Stimulated activated naive CD8-positive, alpha-beta T cell treated with anti-CD3 and anti-CD28 coated beads, Interleukin-15, amount 100 ng/mL, for 72 hours (primary cell): ENCODE results near the gene MSL2.
"Not testable (repeated sequence)": the region's sequence is repeated elsewhere in the genome, so short reads cannot be mapped to it uniquely, and the experiment has no call there.

ENCODE experiments used
- ATAC-seq: fragments of 150-1000 bp; cut with Tn5 transposase; 2 replicates; pipeline ENCODE4 v1.10.0; 2021; ENCODE audit warnings: mild to moderate bottlenecking, moderate library complexity
- DNase-seq, 2 donors: peaks; one replicate each; pipeline ENCODE4 v3.0.0; 2021 to 2022
- H3K27ac Mint-ChIP-seq, 2 donors: one replicate each; pipeline ENCODE4 v1.8.0; 2022; ENCODE audit warnings: mild to moderate bottlenecking in 2 of 2, mixed read lengths in 2 of 2, moderate library complexity in 2 of 2
- H3K27me3 Mint-ChIP-seq: one replicate; pipeline ENCODE4 v1.8.0; 2022; ENCODE audit warnings: mixed read lengths
- H3K4me1 Mint-ChIP-seq: one replicate; pipeline ENCODE4 v1.8.0; 2022; ENCODE audit warnings: mild to moderate bottlenecking, mixed read lengths
- H3K4me3 Mint-ChIP-seq, 2 donors: one replicate each; pipeline ENCODE4 v1.8.0; 2022; ENCODE audit warnings: mild to moderate bottlenecking in 2 of 2, mixed read lengths in 2 of 2, moderate library complexity in 1 of 2
- H3K9me3 Mint-ChIP-seq, 2 donors: one replicate each; pipeline ENCODE4 v1.8.0; 2022; ENCODE audit warnings: mixed read lengths in 2 of 2

MSL2 gene

DNA sequence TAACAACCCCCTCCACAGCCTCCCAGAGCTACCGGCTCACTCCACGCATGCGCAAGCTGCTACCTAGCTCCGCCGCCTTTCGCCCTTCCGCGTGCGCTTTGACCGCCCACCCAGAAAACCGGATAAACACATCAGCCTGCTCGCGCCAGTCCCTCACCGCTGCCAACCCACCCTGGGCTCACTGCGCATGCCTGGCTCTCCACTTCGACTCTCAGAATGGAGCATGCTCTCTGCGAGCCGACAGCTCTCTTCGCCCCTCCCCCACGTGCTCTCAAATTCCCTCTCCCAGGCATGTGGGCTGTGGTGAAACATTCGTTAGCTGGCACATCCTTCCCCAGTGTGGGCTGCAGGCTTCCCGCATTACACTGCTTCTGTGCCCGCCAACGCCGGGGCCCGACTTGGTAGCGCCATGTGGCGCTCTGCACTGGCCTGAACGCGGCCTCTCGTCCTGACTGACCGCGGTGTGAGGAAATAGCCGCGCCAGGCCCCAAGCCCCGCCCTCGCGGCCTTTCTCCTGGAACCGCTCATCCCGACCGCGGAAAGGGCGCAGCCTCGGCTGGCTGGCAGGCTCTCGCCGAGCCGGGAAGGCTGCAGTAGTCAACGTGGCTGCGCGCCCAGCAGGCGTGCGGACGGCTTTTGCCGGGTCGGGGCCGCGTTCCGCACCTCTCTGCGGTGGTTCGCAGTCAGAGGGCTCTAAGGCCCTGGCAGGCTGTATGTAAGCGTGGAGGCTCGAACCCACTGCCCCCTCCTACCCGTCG lies 445 bp upstream of the MSL2 start:
- peaks cover 35% of the 10 kb centered on the region for H3K4me1 Mint-ChIP-seq
- no peaks in the 10 kb centered on the region for H3K27me3 Mint-ChIP-seq
- DNase-seq (peak; percentile 99 to 100), ATAC-seq (peak; percentile 81)
- peak overlapping the region; percentile 83 to 98 for H3K4me3 Mint-ChIP-seq
- H3K9me3 Mint-ChIP-seq: no peaks in the 10 kb centered on the region
- peak overlapping the region; percentile 97 to 100 for H3K27ac Mint-ChIP-seq

DNA sequence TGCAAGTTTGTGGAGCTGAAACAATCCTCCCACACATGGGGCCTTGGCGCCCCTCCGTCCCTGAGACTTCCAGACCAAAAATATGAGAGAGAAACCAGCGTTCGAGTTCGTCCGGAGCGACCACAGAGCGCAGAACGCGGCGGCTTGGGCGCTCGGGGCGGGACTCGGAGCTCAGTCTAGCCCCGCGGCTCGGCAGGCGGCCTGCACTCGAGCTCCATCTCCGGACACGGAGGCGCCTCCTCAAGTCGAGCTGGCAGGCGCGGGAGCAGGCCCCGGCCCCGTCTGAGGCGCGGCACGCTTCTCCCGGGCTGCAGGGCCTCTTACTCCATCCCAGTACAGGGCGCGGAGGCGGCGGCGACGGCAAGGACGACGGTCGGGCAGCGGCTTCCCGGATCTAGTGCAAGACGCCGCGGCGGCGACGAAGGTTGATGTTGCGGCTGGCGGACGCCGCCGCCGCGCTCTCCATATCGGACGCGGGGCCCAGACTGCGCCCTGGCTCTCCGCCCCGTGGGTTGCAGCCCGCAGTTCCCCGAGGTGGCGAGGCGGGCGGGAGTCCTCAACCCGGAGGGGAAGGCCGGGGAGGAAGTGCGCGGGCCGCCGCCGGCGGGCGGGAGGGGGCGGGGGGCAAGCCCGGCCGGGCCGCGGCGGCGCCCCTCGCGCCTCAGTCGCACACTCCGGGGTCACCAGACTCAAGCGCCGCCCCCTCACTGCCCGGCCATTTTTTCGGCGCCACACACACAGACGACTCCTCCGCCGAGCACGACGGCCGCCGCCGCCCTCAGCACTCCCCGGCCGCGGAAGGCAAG lies 674 bp downstream of the MSL2 start:
- ATAC-seq (peak; percentile 58), DNase-seq (peak; percentile 76 to 86)
- no peaks in the 10 kb centered on the region for H3K27me3 Mint-ChIP-seq
- peak overlapping the region; percentile 83 to 98 for H3K4me3 Mint-ChIP-seq
- no peaks in the 10 kb centered on the region for H3K9me3 Mint-ChIP-seq
- H3K4me1 Mint-ChIP-seq: peaks cover 47% of the 10 kb centered on the region
- H3K27ac Mint-ChIP-seq: peak overlapping the region; percentile 97 to 100

DNA sequence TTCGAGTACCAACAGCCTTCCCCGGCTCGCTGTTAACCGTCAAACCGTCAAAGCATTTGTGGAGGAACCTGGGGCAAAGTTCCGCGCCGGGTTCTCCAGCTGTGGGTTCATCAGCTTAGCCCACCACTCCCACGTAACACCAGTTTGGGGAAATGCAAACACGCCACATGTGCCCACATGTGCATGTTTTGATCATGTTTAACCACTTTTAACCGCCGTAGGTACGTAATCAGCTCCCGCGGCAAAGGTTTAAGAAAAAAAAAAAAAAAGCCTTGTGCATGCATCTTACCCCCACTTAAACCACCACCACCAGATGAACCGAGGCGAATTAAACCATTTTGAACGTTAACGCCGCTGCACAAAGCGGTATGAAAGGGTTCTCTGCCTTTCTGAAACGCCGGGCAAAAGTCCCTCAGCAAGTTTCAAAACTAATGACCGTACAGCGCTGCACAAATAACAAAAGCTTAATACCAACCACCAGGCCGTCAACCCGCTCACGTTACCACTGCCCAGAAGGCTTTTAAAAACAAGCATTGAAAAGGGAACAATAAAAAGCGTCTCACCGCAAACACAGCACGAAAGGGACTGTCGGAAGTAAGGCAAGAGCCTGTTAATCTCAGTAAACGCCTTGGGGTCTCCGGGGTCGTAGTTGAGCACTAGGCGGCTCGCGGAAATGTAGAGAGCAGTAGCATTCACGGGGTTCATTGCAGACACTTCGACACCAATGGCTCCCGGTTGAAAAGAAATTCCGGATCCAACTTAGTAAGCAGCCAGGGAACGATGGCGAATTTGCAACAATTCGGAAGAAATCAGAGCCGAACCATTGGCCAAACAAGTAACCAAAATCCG lies 1.5 kb downstream of the MSL2 start:
- Mint-ChIP-seq H3K27me3 (no peaks in the 10 kb centered on the region), H3K9me3 (no peaks in the 10 kb centered on the region), H3K4me3 (peak overlapping the region; percentile 83 to 98), H3K27ac (peak overlapping the region; percentile 97 to 99), H3K4me1 (peaks cover 55% of the 10 kb centered on the region)
- DNase-seq (peak; percentile 77 to 90), ATAC-seq (peak; percentile 47)

DNA sequence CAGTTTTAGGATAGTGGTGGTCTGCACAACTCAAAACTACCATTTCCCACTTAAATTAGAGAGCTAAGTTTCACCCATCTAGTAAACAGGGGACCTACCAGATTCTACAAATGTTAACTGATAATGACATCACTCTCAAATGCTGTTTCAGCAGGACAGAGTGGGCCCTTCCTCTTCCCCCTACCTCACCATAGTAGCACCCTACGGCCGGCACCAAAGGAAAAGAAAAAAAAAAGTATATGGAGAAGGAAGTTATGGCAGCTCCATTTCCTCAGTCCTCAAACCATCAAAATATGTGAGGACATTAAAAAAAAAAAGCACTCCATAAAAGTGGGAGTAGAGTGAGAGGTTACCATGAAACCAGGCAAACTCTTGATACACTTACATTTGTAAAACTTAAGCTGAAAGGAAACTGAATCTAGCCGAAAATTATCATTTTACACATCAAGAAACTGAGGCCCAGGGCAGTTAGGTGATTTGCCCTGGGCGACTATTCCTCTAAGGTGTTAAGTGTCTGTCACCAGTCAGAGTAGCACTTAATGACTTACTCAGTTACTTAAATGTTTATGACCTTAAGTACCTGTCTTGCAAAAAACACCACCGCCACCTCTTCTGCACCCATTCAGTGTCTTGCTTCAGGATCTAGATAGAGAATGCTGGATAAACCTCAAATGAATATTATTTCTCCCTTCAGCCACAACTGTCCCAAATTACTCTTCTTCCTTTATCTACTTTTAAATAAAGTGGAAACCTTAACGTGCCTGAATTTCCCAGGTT lies 2.7 kb downstream of the MSL2 start:
- ATAC-seq (no peak), DNase-seq (peak in 1 of 2 donors; percentile 14)
- Mint-ChIP-seq H3K4me1 (peaks cover 67% of the 10 kb centered on the region), H3K27me3 (no peaks in the 10 kb centered on the region), H3K9me3 (no peaks in the 10 kb centered on the region), H3K4me3 (peak overlapping the region; percentile 83 to 98), H3K27ac (peak overlapping the region; percentile 97 to 99)

DNA sequence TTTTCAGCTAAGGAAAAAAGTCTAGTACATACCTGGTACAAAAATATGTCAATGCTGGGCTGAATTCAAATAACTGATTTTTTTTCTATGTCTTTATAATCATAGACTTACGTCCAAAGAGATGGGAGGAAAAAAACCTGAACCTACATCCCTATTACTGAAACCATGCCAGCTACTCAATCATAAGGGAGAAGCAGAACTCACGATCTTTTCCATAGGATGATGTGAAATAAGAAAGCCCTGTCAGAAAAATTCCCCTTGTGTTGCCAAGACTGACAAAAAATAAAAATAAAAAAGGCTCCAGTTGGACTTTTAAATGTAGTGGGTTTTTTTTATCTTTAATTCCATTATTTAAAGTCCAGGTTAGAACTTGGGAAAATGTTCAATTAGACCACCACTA lies 3.3 kb downstream of the MSL2 start:
- H3K4me1 Mint-ChIP-seq: peaks cover 67% of the 10 kb centered on the region
- peak overlapping the region; percentile 83 to 98 for H3K4me3 Mint-ChIP-seq
- H3K9me3 Mint-ChIP-seq: no peaks in the 10 kb centered on the region
- DNase-seq (no peak), ATAC-seq (no peak)
- peak overlapping the region; percentile 42 to 99 for H3K27ac Mint-ChIP-seq
- H3K27me3 Mint-ChIP-seq: no peaks in the 10 kb centered on the region

DNA sequence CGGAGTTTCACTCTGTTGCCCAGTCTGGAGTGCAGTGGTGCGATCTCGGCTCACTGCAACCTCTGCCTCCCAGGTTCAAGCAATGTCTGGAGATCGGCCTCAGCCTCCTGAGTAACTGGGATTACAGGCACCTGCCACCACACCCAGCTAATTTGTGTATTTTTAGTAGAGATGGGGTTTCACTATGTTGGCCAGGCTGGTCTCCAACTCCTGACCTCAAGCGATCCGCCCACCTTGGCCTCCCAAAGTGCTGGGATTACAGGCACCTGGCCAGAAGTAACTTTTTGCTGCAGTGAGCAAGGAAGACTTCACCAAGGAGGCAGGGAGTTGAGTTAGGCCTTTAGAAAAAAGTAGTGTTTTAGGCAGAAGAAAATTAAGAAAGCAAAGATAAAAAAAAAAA lies 3.9 kb downstream of the MSL2 start:
- ATAC-seq, H3K27me3 Mint-ChIP-seq, H3K9me3 Mint-ChIP-seq, DNase-seq: not testable (repeated sequence)
- Mint-ChIP-seq H3K27ac (peak overlapping the region; percentile 86 to 87), H3K4me1 (peaks cover 67% of the 10 kb centered on the region), H3K4me3 (peak overlapping the region; percentile 83 to 98)

DNA sequence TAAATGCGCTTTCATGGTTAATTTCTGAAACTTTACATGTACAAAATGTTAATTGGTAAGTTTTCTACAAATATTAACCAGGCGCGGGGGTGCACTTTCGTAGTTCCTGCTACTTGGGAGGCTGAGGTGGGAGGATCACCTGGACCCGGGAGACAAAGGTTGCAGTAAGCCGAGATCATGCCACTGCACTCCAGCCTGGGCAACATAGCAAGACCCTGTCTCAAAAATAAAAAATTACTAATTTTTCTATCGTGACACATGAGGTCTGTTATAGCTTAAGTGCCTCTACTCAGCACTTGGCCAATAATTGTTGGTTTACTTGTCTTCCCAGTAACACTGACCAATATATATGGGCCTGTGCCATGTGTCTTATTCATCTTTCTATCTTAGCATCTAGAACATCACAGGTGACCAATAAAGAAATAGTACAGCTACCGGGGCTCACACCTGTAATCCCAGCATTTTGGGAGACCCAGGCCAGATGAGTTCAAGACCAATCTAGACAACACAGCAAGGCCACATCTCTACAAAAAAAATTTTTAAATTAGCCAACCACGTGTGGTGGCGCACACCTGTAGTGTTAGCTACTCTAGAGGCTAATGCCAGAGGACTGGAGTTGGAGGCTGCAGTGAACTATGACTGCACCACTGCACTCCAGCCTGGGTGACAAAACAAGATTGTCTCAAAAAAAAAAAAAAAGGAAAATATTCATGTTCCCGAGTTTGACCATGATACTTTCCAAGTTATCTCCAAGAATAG lies 6.1 kb downstream of the MSL2 start:
- ATAC-seq: no peak
- Mint-ChIP-seq H3K4me1 (peaks cover 75% of the 10 kb centered on the region), H3K27ac (peak overlapping the region in 1 of 2 donors; percentile 9), H3K27me3 (no peaks in the 10 kb centered on the region), H3K4me3 (peak overlapping the region; percentile 83 to 98), H3K9me3 (no peaks in the 10 kb centered on the region)
- no peak for DNase-seq

DNA sequence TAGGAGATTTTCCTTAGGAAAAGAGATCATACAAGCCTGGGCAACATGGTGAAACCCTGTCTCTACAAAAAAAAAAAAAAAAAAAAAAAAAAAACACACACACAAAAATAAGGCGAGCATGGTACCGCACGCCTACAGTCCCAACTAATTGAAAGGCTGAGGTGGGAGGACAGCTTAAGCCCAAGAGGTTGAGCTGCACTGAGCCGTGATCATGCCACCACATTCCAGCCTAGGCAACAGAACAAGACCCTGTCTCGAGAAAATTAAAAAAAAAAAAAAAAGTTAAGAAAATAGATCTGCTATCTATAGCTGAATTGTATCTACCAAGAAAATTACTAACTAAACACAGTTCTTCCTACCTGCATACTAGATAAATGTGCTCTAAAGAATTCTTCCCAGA lies 7.1 kb downstream of the MSL2 start:
- ATAC-seq (no peak), DNase-seq (no peak)
- H3K27ac Mint-ChIP-seq: peak overlapping the region in 1 of 2 donors; percentile 60
- no peaks in the 10 kb centered on the region for H3K27me3 Mint-ChIP-seq
- H3K4me1 Mint-ChIP-seq: peaks cover 85% of the 10 kb centered on the region
- no peaks in the 10 kb centered on the region for H3K9me3 Mint-ChIP-seq
- H3K4me3 Mint-ChIP-seq: peak overlapping the region; percentile 33 to 72

DNA sequence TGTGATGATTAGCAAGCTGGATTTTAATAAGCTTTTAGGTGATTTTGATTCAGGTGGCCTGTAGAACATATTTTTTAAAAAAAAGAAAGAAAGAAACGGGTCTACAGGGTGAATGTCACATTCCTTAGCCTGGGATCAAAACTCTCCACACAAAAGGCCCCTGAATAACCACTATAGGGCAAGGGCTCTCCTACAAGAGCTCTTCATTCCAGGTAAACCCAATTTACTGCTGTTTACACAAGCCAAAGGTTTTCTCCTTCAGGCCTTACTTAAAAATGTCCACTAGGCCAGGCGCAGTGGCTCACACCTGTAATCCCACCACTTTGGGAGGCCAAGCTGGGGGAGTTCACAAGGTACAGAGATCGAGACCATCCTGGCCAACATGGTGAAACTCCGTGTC lies 8.3 kb downstream of the MSL2 start:
- peak overlapping the region in 1 of 2 donors; percentile 63 for H3K4me3 Mint-ChIP-seq
- no peak for ATAC-seq
- no peak overlapping the region for H3K27ac Mint-ChIP-seq
- no peaks in the 10 kb centered on the region for H3K9me3 Mint-ChIP-seq
- no peak for DNase-seq
- H3K4me1 Mint-ChIP-seq: peaks cover 97% of the 10 kb centered on the region
- no peaks in the 10 kb centered on the region for H3K27me3 Mint-ChIP-seq

DNA sequence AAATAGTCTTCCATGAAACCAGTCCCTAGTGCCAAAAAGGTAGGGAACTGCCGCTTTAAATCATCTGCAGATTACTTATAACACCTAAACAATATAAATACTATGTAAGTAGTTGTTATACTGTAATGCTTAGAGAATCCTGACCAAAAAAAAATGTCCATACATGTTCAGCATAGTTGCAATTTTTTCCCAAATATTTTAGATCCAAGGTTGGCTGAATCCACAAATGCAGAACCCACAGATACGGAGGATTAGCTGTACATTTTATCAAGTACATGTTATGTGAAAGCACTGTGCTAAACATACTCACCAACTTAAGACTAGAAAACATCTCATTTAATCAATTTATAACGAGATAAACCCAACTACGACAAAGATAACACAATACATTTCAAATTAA lies 9.3 kb downstream of the MSL2 start:
- H3K9me3 Mint-ChIP-seq: no peaks in the 10 kb centered on the region
- H3K27me3 Mint-ChIP-seq: no peaks in the 10 kb centered on the region
- DNase-seq (no peak), ATAC-seq (no peak)
- no peak overlapping the region for H3K27ac Mint-ChIP-seq
- H3K4me3 Mint-ChIP-seq: peak overlapping the region; percentile 8 to 13
- H3K4me1 Mint-ChIP-seq: peaks cover 98% of the 10 kb centered on the region

DNA sequence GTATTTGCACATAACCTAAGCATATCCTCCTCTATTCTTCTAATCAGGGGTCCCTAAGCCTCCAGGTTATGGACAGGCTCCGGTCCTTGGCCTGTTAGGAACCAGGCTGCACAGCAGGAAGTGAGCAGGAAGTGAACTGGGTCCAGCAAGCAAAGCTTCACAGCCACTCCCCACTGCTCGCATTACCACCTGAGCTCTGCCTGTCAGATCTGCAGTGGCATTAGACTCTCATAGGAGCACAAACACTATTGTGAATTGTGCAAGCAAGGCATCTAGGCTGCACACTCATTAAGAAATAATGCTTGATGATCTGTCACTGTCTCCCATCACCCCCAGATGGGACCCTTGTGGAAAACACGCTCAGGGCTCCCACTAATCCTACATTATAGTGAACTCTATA lies 9.8 kb downstream of the MSL2 start:
- H3K27ac Mint-ChIP-seq: no peak overlapping the region
- ATAC-seq (peak; percentile 64), DNase-seq (no peak)
- H3K27me3 Mint-ChIP-seq: no peaks in the 10 kb centered on the region
- H3K4me1 Mint-ChIP-seq: peaks cover 93% of the 10 kb centered on the region
- H3K4me3 Mint-ChIP-seq: peak overlapping the region in 1 of 2 donors; percentile 67
- H3K9me3 Mint-ChIP-seq: no peaks in the 10 kb centered on the region

DNA sequence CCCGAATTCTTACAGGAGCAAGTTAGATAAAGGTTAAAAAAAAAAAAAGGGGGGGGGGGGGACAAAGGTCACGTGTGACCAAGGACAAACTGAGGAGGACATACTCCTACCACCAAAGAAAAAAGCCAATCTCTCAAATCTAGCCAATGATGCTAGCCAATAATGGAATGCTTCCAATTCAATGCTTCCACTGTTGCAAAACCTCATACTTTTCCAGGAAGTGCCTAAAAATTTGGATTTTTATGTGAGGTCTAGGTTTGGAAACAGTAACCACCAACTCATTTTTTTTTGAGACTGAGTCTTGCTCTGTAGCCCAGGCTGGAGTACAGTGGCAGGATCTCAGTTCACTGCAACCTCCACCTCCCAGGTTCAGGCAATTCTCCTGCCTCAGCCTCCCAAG lies 11.4 kb downstream of the MSL2 start:
- ATAC-seq: no peak
- Mint-ChIP-seq H3K4me1 (peaks cover 87% of the 10 kb centered on the region), H3K9me3 (no peaks in the 10 kb centered on the region), H3K27me3 (no peaks in the 10 kb centered on the region), H3K27ac (peak overlapping the region in 1 of 2 donors; percentile 54), H3K4me3 (no peak overlapping the region)
- no peak for DNase-seq

DNA sequence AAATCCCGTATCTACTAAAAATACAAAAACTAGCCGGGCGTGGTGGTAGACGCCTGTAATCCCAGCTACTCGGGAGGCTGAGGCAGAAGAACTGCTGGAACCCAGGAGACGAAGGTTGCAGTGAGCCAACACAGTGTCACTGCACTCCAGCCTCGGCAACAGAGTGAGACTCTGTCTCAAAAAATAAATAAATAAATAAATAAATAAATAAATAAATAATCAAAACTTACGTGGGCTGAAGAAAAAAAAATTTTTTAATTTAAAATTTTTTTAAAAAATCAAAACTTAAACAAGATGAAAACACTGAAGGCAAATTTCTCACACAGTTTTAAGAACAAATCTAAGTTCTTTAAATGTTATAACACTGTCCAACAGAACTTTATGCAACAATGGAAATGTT lies 14.4 kb downstream of the MSL2 start:
- DNase-seq (no peak), ATAC-seq (no peak)
- no peak overlapping the region for H3K4me3 Mint-ChIP-seq
- peaks cover 84% of the 10 kb centered on the region for H3K4me1 Mint-ChIP-seq
- no peaks in the 10 kb centered on the region for H3K27me3 Mint-ChIP-seq
- no peak overlapping the region for H3K27ac Mint-ChIP-seq
- H3K9me3 Mint-ChIP-seq: no peaks in the 10 kb centered on the region

DNA sequence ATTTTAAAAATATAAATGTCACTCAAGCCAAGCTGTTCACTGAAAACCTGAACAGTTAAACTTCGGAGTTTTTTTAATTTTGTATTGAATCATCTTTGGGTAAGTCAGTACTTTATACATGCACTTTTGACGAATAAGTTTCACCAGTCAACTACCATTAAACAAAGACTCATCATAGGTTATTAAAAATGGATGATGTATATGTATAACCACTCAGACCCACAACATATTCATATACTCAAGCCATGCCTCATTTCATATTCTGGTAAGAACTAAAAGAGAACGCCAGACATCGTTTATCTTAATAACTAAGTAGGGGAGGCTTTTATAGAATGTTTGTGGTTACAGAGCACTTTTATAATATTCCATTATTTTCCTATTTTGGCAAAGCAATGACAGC lies 18.3 kb downstream of the MSL2 start:
- Mint-ChIP-seq H3K9me3 (no peaks in the 10 kb centered on the region), H3K4me3 (no peak overlapping the region), H3K4me1 (peaks cover 49% of the 10 kb centered on the region), H3K27me3 (no peaks in the 10 kb centered on the region), H3K27ac (no peak overlapping the region)
- DNase-seq: no peak
- ATAC-seq: no peak
